HG03520 (cell line): ENCODE measurements around the gene MEIS2.
"Not testable (repeated sequence)": the region's sequence is repeated elsewhere in the genome, so short reads cannot be mapped to it uniquely, and the experiment has no call there.

Experiments
- ATAC-seq: cut with Tn5 transposase; IDR thresholded peaks from one replicate; pipeline ENCODE4 v1.9.1; 2021; ENCODE audit warnings: mild to moderate bottlenecking, moderate library complexity; ENCODE audit not compliant: unreplicated experiment

Gene MEIS2

GRCh38 chr15:37010595-37010994, 89.8 kb downstream of the MEIS2 start:
- no peak for ATAC-seq

- no peak for ATAC-seq
These were observed 91.1 kb downstream of the MEIS2 start for GRCh38 chr15:37009288-37009687.

- no peak for ATAC-seq
These were observed 92.1 kb downstream of the MEIS2 start for GRCh38 chr15:37008205-37008604.

GRCh38 chr15:37007301-37007700, 93.0 kb downstream of the MEIS2 start:
- no peak for ATAC-seq

- ATAC-seq, result no peak
These were observed 95.2 kb downstream of the MEIS2 start for GRCh38 chr15:37004981-37005735.

- ATAC-seq, result no peak
These were observed 95.9 kb downstream of the MEIS2 start for GRCh38 chr15:37004373-37004869.

GRCh38 chr15:37002041-37002672, 98.2 kb downstream of the MEIS2 start:
- no peak for ATAC-seq

GRCh38 chr15:37001417-37001816, 98.9 kb downstream of the MEIS2 start:
- ATAC-seq, result no peak

- no peak for ATAC-seq
These were observed 100.6 kb downstream of the MEIS2 start for GRCh38 chr15:36999778-37000177.

- ATAC-seq, result no peak
These were observed 103.7 kb downstream of the MEIS2 start for GRCh38 chr15:36996538-36997181.

- no peak for ATAC-seq
These were observed 104.2 kb downstream of the MEIS2 start for GRCh38 chr15:36996121-36996520.

- ATAC-seq, result no peak
These were observed 105.6 kb downstream of the MEIS2 start for GRCh38 chr15:36994790-36995189.

GRCh38 chr15:36992454-36992853, 107.9 kb downstream of the MEIS2 start:
- ATAC-seq, result no peak

- no peak for ATAC-seq
These were observed 111.4 kb downstream of the MEIS2 start for GRCh38 chr15:36988947-36989346.

GRCh38 chr15:36982430-36982829, 117.9 kb downstream of the MEIS2 start:
- ATAC-seq, result no peak

- ATAC-seq, result not testable (repeated sequence)
These were observed 120.1 kb downstream of the MEIS2 start for GRCh38 chr15:36980281-36980680.

GRCh38 chr15:36978625-36979024, 121.7 kb downstream of the MEIS2 start:
- no peak for ATAC-seq

GRCh38 chr15:36978126-36978525, 122.2 kb downstream of the MEIS2 start:
- ATAC-seq, result no peak

- ATAC-seq, result no peak
These were observed 122.7 kb downstream of the MEIS2 start for GRCh38 chr15:36977659-36978058.

- ATAC-seq, result no peak
These were observed 127.6 kb downstream of the MEIS2 start for GRCh38 chr15:36972704-36973103.

GRCh38 chr15:36970522-36970921, 129.8 kb downstream of the MEIS2 start:
- ATAC-seq, result no peak

- no peak for ATAC-seq
These were observed 132.4 kb downstream of the MEIS2 start for GRCh38 chr15:36967929-36968328.
